Hepatic stellate cell (primary cell): ENCODE measurements around the gene AXIN1.
A peak's percentile ranks its signal among the peaks of the same experiment; 100 is the strongest.
"Not testable (repeated sequence)": the region's sequence is repeated elsewhere in the genome, so short reads cannot be mapped to it uniquely, and the experiment has no call there.

Experiments
- DNase-seq: peaks from one replicate; pipeline ENCODE4 v3.0.0; 2011; ENCODE audit warnings: low spot score

The AXIN1 gene

GRCh38 chr16:351804-352520 is 561 bp downstream of the AXIN1 start:
- DNase-seq: peak; percentile 48

- DNase-seq: no peak
Measured at GRCh38 chr16:350203-350602, 2.3 kb downstream of the AXIN1 start.

- DNase-seq: no peak
Measured at GRCh38 chr16:349211-349610, 3.3 kb downstream of the AXIN1 start.

GRCh38 chr16:348495-348894 is 4.0 kb downstream of the AXIN1 start:
- not testable (repeated sequence) for DNase-seq

- no peak for DNase-seq
Measured at GRCh38 chr16:347203-347602, 5.3 kb downstream of the AXIN1 start.

- no peak for DNase-seq
Measured at GRCh38 chr16:346587-346986, 5.9 kb downstream of the AXIN1 start.

- DNase-seq: no peak
Measured at GRCh38 chr16:345772-346171, 6.8 kb downstream of the AXIN1 start.

GRCh38 chr16:342455-343213 is 9.9 kb downstream of the AXIN1 start:
- DNase-seq: no peak

- not testable (repeated sequence) for DNase-seq
Measured at GRCh38 chr16:341974-342336, 10.6 kb downstream of the AXIN1 start.

GRCh38 chr16:341095-341973 is 11.2 kb downstream of the AXIN1 start:
- DNase-seq: not testable (repeated sequence)

GRCh38 chr16:340370-341091 is 12.0 kb downstream of the AXIN1 start:
- DNase-seq: no peak

GRCh38 chr16:339680-340079 is 12.8 kb downstream of the AXIN1 start:
- no peak for DNase-seq

GRCh38 chr16:337975-338575 is 14.4 kb downstream of the AXIN1 start:
- DNase-seq: no peak

- DNase-seq: no peak
Measured at GRCh38 chr16:337437-337836, 15.1 kb downstream of the AXIN1 start.

- DNase-seq: no peak
Measured at GRCh38 chr16:336269-336668, 16.3 kb downstream of the AXIN1 start.

- DNase-seq: not testable (repeated sequence)
Measured at GRCh38 chr16:334861-335632, 17.5 kb downstream of the AXIN1 start.

GRCh38 chr16:334164-334832 is 18.2 kb downstream of the AXIN1 start:
- not testable (repeated sequence) for DNase-seq

GRCh38 chr16:333406-334094 is 19.0 kb downstream of the AXIN1 start:
- no peak for DNase-seq

GRCh38 chr16:331181-331814 is 21.2 kb downstream of the AXIN1 start:
- not testable (repeated sequence) for DNase-seq
